GM18907 (cell line): Measurements from ENCODE around the gene SH2B3.
"Not testable (repeated sequence)": the region's sequence is repeated elsewhere in the genome, so short reads cannot be mapped to it uniquely, and the experiment has no call there.

ENCODE experiments used
- ATAC-seq: cut with Tn5 transposase; IDR thresholded peaks from one replicate; pipeline ENCODE4 v1.9.1; 2021; ENCODE audit warnings: mild to moderate bottlenecking, moderate library complexity; ENCODE audit not compliant: unreplicated experiment

The SH2B3 gene

DNA sequence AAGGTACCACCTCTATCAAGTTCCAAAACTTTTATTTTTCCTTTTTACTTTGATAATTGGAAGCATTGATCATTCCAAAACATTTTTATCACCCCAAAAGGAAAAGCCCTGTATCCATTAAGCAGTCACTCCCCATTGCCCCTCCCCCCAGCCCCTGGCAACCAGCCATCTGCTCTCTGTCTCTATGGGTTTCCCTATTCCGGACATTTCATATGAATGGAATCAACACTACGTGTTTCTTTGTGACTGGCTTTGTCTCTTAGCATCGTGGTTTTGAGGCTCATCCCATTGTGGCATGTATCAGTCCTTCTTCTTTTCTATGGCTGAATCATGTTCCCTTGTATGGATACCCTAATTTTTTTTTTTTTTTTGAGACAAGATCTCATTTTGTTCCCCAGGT, 18.8 kb upstream of the SH2B3 start:
- ATAC-seq: no peak

DNA sequence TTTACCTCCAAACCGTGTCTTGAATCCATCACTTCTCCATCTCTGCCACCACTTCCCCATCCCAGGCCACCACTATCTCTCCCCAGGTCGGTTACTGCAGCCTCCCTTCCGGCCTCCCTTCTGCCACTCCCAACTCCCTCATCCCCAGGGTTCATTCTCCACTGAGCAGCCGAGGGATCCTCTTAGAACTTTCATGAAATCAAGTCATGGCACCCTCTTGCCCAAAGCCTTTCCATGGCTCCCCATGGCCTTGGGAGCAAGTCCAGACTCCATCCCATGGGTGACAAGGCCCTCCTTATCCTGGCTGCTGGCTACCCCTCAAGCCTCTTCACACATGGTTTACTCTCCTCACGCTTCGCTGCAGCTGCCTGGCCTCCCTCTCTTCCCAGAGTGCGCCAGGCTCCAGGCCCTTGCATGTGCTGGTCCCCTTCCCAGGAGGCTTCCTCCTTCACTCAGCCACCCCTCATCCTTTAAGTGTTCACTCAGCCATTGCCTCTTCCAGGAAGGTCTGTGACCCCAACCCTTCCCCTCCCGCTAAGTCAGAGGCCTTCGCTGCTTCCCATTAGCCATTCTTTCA, 17.9 kb upstream of the SH2B3 start:
- ATAC-seq: no peak

DNA sequence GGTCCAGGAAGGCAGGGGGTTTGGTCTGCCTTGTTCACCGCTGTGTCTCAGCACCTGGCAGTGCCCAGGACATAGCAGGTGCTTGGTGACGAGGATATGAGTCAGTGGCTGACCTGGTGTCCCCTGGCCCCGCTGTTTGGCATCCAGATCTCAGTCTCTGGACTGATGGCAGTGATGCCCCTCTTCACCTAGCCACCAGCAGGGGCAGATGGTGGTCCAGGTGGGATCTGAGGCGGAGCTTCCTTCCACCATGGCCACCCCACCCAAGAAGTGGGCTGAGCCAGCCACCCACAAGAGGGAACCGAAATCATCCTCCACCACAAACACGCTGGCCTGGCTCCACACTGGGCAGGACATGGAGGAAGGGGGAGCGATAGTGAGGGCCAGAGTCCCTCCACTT, 16.1 kb upstream of the SH2B3 start:
- ATAC-seq: no peak

DNA sequence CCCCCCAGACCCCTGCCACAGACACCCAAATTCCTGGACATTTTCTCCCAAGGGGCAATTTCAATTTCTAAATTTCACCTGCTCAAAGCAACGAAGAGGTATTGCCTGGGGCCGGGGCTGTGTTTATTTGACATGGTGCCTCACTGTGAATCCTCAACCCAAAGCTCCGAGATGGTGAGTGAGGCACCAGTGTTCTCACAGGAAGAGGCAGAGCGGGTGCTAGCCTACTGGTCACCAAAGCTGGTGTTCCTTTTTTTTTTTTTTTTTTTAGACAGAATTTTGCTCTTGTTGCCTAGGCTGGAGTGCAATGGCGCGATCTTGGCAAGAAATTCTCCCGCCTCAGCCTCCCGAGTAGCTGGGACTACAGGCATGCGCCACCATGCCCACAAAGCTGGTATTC, 14.8 kb upstream of the SH2B3 start:
- ATAC-seq: no peak

DNA sequence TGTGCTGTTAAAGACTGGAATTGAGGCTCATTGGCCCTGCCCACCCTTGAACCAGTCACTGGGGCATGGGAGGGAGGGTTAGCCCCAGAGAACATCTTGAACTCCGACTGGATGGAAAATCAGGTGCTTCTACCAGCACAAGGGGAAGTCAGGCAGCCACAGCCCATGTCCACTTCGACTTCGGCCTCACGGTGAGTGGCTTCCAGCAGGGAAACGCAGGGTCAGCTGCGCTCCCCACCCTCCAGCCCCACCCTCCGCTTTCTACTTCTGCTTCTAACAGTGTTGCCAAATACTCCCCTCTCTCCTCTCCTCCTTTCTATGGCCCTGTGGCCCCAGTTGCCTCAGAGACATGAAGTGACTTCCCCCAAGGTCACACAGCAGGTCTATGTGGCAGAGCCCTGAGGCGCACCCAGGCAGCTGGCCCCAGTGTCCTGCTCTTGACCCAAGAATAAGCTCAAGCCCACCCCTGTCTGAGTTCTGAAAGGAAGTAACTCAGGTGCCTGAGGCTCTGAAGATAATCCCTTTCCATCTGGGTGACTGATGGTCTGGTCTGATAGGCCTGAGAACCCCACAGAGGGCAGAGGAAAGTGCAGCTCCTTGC, 11.9 kb upstream of the SH2B3 start:
- no peak for ATAC-seq

DNA sequence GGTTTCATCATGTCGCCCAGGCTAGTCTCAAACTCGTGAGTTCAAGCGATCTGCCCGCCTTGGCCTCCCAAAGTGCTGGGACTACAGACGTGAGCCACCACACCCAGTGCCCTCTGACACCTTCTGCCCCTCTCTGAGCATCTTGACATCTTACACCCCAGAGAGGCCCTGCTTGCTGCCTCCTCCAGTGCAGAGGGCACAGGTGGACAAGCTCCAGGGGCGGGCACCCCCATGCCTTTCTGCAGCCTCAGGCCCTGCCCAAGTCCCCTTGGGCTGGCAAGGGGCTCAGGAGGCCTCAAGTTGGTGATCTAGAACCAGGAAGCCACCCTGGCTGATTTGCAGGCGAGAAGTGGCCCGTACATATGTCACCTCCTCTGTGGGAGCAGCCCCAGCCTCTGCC, 11.2 kb upstream of the SH2B3 start:
- no peak for ATAC-seq

DNA sequence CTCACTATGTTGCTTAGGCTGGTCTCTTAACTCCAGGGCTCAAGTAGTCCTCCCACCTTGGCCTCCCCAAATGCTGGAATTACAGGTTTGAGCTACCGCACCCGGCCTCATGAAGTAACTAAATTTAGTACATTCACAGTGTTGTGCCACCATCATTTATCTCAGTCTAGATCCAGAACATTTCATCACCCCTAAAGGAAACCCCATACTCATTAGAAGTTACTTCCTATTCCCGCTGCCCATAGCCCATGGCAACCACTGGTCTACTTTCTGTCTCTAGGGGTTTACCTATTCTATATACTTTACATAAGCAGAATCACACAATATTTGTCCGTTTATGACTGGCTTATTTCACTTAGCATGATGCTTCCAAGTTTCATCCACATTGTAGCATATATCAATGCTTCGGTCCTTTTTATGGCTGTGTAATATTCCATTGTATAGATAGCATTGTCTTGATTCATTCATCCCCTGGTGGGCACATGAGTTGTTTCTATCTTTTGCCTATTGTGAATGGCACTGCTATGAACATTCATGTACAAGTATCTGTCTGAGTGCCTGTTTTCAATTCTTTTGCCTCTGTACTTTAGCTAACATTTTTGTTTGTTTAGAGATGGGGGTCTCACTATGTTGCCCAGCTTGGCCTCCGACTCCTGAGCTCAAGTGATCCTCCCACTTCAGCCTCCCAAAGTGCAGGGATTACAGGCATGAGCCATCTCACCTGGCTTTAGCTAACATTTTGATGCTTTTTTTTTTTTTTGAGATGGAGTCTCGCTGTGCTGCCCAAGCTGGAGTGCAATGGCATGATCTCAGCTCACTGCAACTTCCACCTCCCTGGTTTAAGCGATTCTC, 10.2 kb upstream of the SH2B3 start:
- ATAC-seq: no peak

DNA sequence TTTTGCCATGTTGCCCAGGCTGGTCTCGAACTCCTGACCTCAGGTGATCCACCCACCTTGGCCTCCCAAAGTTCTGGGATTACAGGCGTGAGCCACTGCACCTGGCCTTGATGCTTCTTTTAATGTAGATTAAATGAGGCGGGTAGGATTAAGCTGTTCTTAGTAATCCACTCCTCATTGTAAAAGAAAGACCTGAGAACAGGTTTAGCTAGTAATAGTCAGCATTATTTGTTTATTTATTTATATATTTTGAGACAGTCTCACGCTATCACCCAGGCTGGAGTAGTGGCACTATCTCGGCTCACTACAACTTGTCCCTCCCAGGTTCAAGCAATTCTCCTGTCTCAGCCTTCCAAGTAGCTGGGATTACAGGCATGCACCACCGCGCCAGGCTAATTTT, 9.5 kb upstream of the SH2B3 start:
- ATAC-seq: not testable (repeated sequence)

DNA sequence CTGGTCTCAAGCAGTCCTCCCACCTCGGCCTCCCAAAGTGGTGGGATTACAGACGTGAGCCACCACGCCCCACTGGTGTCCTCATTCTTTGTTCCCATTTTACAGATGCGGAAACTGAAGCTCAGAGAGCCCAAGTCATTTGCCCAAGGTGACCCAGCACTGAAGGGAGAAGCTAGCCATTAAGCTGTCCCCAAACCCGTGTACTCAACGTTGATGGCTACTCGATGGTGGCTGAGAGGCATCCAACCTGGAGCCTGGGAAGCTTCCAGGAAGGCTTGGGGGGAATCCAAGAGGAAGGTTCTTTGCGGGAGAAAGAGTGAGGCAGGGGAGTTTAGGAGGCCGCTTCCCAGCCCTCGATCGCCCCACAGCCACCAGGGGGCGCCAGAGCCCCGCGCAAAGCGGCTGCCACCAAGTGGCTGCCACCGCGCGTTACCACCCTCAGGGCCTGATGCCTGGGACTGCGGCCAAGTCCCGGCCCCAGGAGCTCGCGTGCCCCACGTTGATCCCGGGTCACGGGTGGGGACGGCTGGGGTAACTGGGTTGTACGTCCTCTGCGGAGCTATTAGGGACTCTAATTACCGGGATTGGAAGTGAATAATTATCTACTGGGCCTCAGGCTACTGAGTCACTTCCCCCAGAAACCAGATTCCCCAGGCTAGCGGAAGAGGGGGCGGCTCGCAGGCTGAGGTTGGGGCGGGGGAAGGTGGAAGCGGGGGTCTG, 8.8 kb upstream of the SH2B3 start:
- peak; percentile 55 for ATAC-seq

DNA sequence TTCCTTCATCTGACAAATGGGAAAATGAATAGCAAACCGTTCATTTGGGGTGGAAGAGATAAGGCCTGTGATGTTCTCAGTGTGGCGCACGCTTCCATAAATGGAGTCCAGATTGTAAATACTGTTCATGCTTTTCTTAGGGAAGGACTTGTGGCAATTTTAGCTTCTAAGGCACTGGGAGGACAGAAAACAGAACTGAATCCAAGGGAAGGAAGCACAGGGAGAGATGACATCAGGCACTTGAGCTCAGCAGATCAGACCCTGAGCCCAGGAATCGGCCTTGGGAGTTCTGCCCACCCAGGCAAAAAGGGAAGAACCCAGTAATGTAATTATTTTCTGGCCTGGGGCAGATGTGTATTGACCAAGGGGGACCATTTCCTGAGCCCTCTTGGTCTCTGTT, 7.2 kb upstream of the SH2B3 start:
- ATAC-seq: no peak

DNA sequence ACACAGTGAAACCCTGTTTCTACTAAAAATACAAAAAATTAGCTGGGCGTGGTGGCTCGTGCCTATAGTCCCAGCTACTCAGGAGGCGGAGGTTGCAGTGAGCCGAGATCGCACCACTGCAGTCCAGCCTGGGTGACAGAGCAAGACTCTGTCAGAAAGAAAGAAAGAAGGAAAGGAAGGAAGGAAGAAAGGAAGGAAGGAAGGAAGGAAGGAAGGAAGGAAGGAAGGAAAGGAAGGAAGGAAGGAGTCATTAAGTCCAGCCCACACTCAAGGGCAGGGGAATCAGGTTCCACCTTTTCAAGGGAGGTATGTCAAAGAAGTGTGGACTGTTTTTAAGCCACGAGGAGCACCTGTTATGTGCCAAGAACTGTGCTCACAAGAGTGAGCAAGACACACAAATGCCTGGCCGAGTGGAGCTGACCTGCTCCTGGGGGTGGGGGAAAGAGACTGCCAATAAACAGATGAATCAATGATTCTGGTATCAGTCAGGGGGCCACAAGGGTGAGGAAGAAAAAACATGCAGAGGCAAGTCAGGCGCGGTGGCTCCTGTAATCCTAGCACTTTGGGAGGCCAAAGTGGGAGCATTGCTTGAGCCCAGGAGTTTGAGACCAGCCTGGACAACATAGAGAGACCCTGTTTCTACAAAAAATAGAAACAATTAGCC, 5.8 kb upstream of the SH2B3 start:
- ATAC-seq: not testable (repeated sequence)

DNA sequence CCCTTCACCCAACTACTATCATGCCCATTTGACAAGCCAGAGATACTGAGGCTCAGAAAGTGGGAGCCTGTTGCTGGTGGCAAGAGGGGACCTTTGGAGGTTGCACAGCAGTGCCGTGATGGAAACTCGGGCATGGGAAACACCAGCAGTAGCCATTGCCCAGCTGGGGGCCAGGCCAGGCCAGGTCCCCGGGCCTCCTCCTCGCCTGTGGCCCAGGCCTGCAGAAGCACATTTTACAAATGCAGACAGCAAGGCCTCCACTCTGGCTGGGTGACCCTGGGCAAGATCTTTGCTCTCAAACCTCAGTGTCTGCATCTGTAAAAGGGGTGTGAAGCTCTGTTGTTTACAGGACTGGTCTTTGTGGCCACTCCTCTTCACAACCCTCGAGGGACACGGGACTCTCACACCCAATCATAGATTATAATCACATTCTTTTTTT, 4.5 kb upstream of the SH2B3 start:
- no peak for ATAC-seq

DNA sequence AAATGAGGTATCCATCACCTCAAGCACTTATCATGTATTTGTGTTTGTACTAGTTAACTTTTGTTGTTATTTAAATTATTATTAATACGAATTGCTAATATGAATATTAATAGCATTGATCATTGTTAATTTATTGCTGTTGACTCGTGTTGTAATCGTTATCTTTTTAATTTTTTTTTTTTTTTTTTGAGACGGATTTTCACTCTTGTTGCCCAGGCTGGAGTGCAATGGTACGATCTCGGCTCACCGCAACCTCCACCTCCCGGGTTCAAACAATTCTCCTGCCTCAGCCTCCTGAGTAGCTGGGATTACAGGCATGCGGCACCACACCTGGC, 3.3 kb upstream of the SH2B3 start:
- ATAC-seq: not testable (repeated sequence)

DNA sequence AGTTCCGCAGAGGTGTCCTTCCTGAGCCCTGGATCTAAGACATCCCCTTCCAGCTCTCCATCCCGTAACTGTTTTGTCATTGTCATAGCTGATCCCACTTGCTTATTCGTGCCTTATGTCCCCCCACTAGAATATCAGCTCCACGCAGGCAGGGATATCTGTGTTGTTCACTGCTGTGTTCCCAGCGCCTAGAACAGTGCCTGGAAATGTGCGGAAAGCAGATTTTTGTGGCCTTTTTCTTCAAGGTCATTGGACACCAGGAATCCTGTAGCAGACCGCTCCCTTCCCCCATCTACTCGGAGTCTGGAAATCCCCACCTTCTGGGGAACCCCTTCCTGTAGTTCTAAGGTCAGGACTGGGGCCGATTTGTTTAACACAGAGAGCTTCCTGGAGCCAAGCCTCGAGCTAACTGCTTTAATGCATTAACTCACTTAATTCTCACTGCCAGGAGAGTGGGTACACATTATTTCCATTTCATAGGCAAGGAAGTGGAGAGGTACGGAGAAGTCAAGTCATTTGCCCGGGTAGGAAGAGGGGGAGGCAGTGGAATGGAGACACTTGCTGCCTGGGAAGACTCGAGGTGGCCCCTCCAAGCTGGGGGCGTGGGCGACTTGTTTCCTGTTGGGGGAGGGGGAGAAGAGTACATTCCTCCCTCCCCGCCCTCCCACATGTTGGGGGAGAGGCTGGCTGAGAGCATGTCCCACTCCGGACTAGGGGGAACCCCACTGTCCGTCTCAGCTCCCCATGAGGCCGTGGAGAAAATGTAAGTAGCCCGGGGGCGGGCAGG, 1.2 kb upstream of the SH2B3 start:
- ATAC-seq: peak; percentile 1

DNA sequence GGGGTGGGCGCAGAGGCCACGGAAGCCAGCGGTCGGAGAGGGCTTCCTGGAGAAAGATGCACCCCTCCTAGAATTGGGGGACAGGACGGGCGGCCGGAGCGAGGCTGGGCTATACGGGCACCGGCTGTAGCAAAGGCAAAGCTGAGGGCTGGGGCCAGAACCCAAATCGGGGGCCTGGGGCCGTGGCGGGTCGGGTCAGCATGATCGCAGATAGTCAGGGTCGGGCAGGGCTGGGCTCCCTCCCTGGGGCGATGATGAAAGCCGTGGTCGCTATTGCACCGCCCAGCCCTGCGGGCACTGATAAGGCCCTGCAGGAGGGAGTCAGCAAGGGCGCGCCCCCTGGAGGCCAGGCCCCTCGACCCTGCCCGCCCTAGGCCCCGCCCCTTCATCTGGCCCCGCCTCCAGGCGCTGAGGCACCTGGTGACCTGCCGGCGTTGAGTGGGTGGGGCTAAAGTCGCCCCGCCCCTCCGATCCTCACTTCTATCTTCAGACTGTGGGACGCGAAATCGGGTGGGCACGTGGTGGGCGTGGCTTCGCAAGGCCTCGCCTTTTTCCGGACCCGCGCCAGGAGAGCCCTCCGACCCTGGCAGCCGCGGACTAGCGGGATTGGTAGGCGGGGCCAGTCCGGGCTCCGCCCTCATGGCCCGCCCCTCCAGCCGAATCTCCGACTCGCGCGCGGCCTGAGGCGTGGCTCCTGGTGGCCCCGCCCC, 419 bp upstream of the SH2B3 start:
- peak; percentile 56 for ATAC-seq

DNA sequence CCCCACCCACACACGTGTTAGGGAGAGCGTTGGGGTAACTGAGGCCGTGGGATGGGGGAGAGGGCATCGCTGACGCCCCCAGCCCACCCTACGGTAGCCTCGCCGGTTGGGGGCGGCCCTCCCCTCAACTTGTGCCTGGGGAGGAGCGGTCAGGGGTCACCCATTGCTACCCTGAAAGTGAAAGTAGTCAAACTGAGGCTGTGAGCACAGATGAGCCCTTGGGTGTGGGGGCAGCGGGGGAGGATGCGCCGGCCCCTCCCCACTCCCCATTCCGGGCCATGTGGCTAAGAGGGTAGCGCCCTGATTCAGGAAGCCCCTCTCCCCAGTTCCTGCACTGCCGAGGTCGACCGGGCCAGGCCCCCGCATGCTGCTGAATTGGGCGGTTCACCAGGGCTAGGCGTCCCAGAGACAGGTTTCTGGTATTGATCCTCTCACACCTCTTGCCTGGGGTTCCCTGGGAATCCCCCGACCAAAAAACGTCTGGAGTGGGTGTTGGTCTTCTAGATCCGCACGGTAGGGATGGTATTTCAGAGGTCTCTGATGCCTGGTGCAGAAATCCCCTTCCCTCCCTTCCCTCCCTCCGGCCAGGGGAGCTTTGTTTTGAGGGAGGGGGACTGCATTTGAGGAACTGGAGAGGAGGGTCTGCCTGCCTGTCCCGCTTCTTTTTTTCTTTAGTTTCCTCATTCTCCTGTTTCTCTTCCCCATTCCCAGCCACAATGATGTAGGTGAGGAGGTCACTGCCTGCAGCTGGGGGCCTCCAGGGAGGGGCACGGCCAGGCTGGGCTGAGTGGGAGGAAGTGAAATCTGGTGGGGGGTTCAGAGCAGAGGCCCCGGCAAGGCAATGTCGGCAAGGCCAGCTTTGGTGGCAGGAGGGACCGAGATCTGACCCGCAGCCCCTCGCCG, 1.0 kb downstream of the SH2B3 start:
- no peak for ATAC-seq

DNA sequence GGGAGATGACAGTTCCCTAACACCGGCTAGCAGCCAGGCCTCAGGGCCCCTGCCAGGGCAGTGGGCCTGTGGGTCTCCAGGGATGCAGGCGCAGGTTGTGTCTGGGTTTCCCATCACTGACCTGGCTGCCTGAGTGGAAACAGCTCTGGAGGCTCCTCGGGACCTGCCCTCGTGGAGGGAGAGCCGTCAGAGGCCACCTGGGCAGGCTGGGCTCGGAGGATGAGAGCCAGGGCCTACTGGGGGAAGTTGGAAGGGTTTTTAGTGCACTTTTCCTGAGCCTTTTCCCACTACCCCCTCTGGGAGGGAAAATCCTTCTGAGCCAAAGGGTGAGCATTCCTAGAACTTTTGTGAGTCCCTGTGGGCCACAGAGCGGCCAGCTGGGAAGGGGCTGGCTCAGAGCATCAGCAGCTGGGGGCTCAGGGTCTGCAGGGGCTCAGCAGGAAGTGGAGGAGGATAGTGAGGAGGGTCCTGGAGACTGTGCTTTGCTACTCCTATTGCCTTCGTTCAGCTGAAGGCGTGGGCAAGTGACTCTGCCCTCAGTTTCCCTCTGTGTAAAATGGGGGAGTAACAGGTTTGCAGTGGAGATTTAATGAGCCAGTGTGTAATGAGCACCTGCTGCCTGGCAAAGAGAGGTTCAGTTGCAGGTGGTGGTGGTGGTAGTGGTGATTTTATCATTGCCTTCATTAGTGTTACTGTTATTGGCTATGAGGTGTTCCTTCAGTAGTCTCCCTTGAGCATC, 1.8 kb downstream of the SH2B3 start:
- no peak for ATAC-seq

DNA sequence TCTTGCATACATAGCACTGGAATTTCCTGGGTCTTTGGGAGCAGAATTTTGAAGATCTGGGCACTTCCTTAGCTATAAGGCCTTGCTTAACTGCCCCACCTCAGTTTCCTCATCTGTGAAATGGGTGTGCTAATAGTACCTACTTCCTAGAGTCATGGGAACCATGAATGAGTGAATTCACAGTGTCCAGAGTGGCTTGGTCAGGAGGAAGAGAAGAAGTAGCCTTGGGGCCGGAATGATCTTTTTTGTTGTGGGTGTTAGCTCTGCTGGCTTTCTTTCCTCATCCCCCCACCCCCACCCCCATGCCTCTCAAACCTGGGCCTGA, 2.4 kb downstream of the SH2B3 start:
- ATAC-seq: no peak
